Measurements from ENCODE around the gene FBXL17.
A peak's percentile ranks its signal among the peaks of the same experiment; 100 is the strongest.

The FBXL17 gene

DNA sequence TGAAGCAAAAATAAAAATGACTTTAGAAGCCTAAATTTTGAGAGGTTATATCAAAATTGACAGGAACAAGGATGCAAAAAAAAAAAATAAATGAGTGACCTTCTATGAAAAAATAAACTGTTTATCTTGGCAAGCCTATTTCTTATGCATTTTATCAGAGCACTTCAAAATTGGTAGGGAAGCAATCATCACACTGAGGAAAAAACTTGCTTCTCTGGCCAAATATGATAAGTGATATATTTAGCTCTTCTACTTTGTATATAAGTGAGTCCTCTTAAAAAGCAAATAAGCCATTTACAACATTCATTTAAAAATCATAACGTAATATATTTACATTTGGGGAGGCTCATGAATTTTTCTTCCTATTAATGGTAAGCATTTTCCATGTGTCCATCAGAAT is 287.1 kb downstream of the FBXL17 start:
- no peak for DNase-seq (ENCODE audit: low read depth, low spot score)

DNA sequence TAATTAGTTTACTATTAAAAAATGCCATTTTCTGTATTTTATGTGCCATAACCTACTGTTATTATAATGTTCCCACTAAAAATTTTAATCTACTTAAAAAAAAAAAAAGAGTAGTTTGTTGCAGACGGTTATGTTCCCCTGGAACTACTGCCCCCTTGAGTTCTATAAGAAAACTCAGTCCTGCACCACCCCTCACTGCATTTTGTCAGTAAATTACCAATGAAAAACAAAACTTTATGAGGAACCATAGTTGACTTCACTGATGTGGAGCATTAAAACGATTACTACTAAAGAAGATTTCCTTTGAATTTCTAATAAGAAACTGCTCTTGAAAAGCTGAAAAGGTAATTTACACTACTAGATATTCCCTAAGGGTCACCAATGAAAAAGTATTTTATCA is 288.7 kb downstream of the FBXL17 start:
- no peak for DNase-seq (ENCODE audit: low read depth, low spot score)

DNA sequence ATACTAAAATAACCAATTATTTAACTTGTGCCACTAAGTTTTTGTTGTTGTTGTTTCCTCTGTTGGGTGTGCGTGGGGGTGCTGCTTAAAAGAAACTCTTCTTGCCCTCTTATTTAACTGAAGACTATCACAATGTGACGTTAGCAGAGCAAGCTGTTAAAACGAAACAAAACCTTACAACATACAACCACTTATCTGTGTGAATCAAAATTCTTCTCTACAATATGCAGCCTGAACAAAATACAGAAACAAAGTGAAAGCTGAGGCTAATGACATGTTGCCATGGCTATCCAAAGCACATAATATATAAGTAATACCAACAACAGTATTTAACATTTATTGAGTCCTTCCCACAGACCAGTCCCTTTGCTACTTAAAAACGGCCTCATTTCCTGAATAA is 291.0 kb downstream of the FBXL17 start:
- no peak for DNase-seq (ENCODE audit: low read depth, low spot score)

DNA sequence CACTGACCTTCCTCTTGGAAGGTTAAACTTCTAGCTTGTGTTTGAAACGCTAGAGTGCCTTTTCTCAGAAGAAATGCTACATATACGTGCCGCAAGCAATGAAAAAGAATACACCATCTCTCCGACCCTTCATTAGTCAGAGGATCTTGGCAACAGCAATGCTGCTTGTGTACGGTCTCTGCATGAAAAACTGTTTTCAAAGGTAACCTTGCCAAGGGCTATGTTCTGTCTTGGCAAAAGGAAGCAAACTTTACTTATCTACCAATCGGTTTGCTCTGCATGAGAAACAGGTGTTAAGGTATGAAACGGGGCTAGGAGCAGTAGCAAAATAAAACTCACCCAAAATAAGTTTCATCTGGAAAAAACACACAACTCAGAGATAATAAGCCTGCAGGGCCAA is 297.8 kb downstream of the FBXL17 start:
- DNase-seq (ENCODE audit: low read depth, low spot score): no peak

DNA sequence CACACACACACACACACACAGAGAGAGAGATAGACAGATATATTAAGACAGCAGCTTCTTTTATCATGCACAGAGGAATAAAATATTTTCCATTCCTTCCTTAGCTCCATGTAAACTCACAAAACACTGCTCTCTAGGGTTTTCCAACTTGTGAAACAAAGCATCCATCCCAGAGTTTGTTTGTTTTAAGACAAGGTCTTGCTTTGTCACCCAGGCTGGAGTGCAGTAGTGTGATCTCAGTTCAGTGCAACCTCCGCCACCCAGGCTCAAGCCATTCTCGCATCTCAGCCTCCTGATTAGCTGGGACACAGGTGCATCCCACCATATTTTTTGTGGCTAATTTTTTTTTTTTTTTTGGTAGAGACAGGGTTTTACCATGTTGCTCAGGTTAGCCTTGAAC is 298.7 kb downstream of the FBXL17 start:
- DNase-seq (ENCODE audit: low read depth, low spot score): no peak

DNA sequence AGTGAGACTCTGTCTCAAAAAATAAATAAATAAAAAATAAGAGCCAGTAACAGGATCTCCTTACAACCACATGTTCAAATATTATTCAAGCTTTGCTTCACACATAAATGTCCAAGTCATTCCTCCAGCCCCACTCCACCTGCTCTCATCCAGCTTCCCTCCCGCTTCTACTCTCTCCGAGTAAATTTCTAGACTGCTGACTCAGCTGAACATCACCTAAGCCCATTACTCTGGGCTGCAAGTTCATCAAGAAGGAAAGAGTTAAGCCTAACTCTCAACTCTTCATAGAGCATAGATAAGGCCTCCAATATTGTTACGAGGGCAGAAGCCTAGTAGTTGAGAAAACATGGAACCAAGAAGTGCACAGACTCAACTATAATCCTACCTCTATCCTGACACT is 300.2 kb downstream of the FBXL17 start:
- no peak for DNase-seq (ENCODE audit: low read depth, low spot score)

DNA sequence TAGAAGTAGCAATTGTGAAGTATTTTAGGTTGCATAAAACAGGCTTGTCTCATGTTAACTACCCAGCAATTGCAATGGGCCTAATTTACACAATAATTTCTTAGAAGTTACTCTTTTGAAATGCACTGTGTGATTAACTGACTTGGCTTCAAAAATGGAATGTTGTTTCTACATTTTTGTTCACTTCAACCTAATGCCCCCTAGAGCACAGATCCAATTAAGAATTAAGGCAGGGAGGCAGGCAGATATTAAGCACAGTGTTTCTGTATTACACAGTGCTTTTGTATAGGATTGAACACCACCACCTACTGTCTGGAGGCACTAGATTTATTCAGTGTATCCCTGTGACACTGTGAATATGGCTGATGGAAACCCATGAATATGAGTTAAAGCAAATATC is 302.1 kb downstream of the FBXL17 start:
- DNase-seq (ENCODE audit: low read depth, low spot score): no peak

DNA sequence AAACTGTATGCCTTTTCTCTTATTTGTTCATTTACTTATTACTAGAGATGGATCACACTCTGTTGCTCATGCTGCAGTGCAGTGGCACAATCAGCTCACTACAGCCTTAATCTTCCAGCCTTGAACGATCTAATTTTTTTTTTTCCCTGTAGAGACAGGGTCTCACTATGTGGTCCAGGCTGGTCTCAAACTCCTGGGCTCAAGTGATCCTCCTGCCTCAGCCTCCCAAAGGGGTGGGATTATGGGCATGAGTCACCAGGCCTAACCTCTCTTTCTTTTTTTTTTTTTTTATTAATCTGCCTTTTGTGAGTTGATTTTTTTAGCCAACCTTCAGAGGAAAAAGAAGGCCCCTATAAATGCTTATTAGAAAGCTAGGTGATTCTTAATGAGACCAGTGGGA is 303.0 kb downstream of the FBXL17 start:
- DNase-seq (ENCODE audit: low read depth, low spot score): no peak

DNA sequence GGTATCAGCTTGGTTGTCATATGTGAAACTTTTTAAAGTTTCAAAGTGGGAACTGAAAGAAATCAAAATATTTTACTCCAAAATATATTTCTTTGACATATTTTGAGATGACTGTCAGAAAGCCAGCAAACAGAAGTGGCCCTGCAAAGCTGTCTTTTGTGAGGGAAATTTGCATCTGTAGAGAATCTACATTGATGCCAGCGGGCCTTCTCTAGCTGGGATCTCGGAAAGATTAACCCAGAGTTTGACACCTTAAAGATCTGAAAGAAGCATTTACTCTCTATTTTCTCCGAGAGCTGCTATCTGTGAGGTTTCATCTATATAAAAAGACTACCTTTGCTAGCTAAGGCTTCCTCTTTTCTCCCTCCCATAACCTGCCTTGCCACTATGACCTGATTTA is 303.6 kb downstream of the FBXL17 start:
- DNase-seq (ENCODE audit: low read depth, low spot score): peak; percentile 37

DNA sequence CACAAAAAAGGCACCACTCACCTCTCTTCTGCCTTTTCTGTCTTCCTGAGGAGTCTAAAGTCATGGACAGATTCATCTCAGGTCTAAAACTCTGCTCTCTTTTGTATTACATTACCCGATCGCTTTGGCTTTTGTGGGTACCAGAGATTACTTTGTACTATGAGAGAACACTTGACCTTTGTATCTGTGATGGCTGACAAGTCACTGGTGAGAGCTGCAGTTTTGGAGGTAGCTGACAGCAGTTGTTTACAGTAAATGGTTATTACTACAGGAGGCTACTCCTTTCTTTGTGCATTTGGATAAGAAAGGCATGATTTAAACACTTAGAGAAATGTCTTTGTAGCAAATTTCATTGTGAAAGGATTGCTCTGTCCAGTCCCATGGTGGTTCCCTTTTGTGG is 307.3 kb downstream of the FBXL17 start:
- DNase-seq (ENCODE audit: low read depth, low spot score): no peak

DNA sequence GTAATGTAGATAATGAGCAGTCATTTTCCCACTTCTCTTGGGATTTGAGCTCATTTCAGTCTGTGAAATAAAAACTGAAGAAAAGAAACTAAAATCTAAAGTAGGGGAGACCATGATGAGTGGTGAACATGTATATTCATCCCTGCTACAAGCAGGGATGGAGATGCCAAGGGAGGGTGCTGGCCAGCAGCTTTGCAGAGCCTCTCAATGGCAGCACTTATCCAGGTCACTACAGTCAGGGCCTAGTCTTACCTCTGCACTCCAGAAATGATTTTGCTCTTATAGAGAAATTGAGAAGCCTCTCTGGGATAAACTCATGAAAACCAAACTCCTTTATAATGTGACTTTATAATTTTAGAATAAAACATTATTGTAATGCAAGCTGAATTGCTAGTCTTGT is 317.6 kb downstream of the FBXL17 start:
- no peak for DNase-seq (ENCODE audit: low read depth, low spot score)

DNA sequence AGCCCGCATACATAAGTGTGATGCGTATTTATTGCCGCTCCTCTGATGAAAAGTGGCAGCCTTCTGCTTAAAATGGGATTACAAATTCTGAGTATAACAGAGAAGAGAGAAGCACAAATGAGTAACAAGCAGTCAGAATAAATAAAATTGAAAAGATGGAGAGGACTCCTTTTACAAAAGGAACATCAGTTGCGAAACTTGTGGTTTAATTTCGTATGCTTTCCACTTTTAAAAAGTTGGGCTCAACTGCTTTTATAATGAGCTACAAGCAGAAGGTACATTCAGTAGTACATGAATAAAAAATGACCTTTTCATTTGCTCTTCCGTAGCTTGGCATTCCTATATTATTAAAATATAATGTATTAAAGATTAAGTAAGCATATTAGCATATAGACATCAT is 320.0 kb downstream of the FBXL17 start:
- no peak for DNase-seq (ENCODE audit: low read depth, low spot score)

DNA sequence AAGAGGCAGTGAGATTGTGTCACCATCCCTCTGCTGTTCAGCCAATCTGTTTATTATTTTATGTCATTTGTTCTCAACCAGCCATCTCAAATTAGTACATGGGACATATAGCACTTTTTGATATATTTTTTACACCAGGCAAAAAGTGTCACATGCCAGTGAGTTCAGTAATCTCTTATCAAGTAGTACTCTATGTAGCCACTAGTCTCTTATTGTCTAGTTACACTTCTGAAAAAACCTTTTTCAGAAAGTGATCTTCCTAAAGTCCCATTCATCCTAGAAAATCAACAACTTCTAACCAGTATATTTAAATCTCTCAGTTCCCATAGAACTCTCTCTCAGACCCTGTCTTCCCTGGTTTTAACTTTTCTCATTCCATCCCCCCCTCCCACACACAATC is 321.6 kb downstream of the FBXL17 start:
- no peak for DNase-seq (ENCODE audit: low read depth, low spot score)

DNA sequence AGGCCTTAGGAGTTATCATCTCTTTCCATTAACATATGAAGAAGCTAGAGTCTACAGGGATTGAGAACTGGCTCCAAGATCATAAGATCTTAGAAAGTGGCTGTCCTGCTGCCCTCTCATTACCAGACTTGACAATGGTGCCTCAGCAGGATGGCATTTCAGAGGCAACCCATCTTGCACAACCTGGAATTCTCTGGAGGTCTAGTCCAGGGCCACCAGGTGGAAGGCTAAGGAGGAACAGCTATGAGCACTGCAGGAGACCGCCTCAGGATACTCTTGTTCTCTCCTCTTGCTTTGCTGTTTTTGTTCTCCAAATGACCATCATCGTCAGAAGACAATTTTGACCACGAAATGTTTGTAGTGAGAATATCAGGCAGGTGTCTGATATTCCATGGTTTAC is 322.6 kb downstream of the FBXL17 start:
- DNase-seq (ENCODE audit: low read depth, low spot score): no peak

DNA sequence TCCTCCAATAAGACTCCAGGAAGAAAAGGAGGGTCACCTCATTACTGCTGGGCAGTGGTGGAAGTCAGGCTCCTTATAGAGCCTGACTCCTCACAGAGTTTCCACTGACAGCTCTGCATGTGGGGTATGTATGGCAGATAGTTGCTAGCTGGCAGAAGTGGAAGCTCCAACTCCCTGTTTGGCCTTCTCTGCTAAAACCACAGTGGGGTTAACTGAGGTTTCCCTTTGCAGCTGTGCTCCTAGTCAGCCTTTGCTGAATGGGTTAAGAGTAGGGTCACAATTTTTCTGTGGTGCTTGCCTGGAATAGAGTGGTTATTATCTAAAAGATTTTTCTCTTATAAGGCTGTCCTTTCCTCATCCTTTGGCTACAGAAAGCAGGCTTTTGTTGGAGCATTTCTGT is 327.5 kb downstream of the FBXL17 start:
- DNase-seq (ENCODE audit: low read depth, low spot score): no peak

DNA sequence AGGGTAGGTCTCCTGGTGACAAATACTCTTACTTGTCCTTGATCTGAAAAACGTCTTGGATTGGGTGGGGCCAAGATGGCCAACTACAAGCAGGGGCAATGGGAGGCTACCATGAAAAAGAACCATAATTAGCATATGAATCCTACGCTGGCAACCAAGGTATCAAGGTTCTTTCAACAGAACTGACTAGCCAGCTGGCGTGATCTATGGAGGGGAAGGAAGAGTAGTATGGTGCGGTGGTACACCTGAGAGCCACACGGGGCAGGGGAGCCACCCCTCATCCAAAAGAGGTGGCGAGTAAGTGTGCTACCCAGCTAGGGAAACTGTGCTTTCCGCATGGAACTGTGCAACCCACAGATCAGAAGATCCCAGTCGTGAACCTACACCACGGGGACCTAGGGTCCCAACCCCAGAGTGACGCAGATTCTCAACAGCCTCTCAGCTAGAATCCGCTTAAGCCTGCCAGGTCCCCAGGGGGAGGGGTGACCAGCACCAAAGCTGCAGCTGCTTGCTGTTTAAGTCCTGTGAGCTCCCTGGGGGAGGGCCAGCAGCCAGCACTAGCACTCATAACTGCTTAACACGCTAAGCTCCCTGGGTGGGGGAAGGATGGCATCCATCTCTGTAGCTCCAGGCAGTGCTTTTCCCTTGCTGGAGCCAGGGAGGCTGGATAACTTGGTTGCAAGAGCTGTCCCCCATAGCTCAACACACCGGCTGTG is 334.8 kb downstream of the FBXL17 start:
- DNase-seq (ENCODE audit: low read depth, low spot score): peak; percentile 21

DNA sequence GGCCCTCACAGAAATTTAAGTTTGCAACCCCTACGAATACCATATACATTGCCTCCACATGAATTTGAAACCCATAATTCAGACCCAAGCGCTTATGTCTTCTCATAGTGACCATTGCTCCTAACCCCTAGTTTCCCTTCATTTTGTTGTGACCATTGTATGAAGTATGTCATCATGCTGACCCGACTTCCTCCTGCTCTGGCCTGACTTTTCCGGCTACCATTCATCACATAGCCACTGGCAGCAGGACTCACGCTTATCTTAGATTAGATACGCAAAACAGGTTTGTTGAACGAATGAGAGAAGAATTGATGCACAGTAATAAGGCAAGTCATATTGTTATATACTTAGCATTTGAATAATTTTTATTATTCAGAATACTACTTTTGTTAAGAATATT is 345.4 kb downstream of the FBXL17 start:
- DNase-seq (ENCODE audit: low read depth, low spot score): no peak

DNA sequence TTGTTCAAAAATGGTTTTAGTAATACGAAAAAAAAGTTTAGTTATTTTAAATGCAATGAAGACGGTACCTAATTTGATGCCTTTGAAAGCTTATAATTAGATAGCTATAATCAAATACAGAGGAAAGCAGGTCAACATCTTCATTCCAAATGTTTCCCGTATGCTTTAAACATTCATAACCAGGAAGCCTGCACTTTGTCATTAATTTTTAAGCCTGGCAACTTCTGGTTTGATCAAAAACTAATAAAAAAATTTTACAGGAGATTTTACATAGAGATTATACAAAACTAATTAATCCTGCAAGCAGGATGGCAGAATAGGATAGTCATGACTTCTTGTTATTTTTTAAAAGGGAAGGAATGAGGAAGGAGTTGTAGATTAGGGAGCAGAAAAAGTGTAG is 353.0 kb downstream of the FBXL17 start:
- DNase-seq (ENCODE audit: low read depth, low spot score): no peak

DNA sequence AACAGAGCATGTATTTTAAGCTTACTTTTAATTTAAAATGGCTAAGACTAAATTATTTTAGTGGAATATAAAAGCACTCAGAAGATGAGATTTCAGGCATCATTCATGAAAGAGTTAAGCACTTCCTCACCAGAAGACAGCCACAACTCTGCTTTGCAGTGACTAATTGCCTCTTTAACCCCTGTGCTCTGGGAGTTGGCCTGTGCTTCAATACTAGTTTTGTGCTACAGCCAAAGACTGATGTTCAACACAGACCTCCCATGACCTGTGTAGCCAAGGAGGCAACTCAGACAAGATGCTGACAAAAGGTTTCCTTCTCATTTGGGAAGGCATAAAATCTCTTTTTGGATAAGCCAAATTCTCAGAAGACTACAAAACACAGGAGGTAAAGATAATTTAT is 353.5 kb downstream of the FBXL17 start:
- no peak for DNase-seq (ENCODE audit: low read depth, low spot score)

DNA sequence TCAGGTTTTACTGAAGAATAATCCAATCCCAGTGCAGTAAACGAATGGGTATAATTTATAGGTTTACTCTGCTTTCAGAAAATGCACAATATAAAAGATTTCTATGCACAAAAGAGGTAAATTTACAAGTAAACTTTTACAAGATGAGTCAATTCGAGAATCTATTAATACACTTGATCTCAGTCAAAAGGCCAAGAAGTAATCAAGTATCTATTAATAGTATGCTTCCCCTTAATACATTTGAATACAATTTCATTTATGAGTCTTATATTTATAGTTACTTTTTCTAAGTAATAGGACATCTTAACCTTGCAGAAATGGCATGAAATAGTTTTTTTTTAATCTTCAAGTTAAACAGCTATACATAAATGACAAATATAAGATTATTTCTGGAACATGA is 355.9 kb downstream of the FBXL17 start:
- DNase-seq (ENCODE audit: low read depth, low spot score): no peak

DNA sequence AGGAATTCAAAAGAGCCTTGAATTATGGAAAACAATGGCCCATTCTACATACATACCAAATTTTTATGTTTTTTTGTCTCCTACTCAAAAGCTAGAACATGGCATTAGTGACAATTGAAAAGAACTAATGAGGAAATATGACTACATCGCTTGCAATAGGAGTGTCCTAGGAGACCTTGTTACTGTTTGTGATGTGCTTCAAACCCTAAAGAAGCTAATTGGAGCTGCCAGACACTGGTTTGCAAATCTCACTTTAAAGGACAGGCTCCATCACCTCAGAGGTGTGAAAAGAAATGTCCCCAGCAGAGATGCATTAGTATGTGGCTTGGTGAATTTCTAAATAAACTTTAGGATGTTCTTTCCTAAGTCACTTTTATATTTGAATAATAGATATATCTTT is 356.9 kb downstream of the FBXL17 start:
- DNase-seq (ENCODE audit: low read depth, low spot score): no peak

DNA sequence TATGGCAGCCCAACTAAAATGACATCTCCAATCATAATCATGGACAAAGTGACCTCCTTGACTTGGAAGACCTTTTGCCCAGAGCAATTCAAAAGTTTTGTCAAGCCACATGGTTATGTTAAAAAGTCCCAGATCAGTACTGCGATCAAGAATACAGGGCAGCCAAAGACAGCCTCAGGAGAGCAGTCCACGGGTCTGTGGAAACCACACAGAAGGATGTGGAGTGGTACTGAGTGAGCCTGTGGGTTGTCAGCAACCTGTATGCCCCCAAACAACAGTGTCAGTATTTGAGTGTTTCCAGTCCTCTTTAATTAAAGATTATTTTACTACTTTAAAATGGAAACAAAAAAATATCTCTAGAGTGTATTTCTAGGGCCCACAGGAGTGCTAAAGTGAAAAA is 365.8 kb downstream of the FBXL17 start:
- DNase-seq (ENCODE audit: low read depth, low spot score): no peak

DNA sequence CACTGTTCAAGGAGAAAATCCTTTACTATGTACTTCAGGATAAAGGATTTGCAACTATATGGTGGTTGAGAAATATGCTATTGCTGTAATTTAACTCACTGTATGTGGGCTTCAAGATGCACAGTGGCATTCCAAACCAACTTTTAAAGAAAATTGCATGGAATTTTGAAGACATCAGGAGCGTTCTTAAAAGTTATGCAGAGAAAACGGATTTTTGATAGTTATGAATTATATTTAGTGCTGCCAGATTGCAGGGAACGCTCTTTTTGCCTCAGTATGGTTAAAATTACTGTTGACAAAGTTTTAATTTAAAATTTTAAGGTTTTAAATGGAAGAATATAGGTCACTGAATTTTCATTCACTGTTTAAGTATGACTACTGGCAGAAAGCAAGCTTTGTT is 375.1 kb downstream of the FBXL17 start:
- DNase-seq (ENCODE audit: low read depth, low spot score): no peak

DNA sequence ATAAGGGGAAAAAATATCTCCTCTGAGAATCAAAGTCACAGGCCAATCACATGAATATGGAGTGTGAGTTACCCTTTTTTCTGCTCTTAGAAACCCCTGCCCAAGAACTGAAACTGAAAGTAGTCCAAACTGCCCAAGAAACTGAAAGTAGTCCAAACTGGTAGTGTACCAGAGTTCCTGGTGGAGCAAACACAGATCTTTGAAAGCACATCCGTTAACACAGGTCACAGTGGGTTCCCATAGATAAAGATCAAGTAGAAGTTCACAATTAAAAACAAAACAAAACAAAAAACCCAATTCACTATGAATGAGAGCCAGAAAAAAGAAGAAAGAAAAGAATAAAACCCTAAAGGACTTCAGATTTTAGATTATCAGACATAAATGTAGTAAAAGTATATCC is 378.7 kb downstream of the FBXL17 start:
- DNase-seq (ENCODE audit: low read depth, low spot score): no peak

Data from ELF-1 (cell line).